LNCAP (cell line): ENCODE results near the gene STX1A.

Source experiments
- CTCF ChIP-seq: fragments of 450-650 bp; IDR thresholded peaks from 2 replicates; pipeline ENCODE4 v1.5.1; 2017; ENCODE audit warnings: mild to moderate bottlenecking

Gene STX1A

GRCh38 chr7:73652541-73652949 lies 66.9 kb downstream of the STX1A start:
- no peak for TF ChIP-seq CTCF

- TF ChIP-seq CTCF, result no peak
Observed at GRCh38 chr7:73650524-73650923, 68.9 kb downstream of the STX1A start.

GRCh38 chr7:73649576-73649975 lies 69.9 kb downstream of the STX1A start:
- no peak for TF ChIP-seq CTCF
